GM18868 (cell line): ENCODE results near the gene OR2Y1.
"Not testable (repeated sequence)": the region's sequence is repeated elsewhere in the genome, so short reads cannot be mapped to it uniquely, and the experiment has no call there.

Experiments used
- ATAC-seq: cut with Tn5 transposase; IDR thresholded peaks from one replicate; pipeline ENCODE4 v1.9.1; 2021; ENCODE audit warnings: mild to moderate bottlenecking, moderate library complexity; ENCODE audit not compliant: unreplicated experiment

OR2Y1 gene, protein sequence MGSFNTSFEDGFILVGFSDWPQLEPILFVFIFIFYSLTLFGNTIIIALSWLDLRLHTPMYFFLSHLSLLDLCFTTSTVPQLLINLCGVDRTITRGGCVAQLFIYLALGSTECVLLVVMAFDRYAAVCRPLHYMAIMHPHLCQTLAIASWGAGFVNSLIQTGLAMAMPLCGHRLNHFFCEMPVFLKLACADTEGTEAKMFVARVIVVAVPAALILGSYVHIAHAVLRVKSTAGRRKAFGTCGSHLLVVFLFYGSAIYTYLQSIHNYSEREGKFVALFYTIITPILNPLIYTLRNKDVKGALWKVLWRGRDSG

DNA sequence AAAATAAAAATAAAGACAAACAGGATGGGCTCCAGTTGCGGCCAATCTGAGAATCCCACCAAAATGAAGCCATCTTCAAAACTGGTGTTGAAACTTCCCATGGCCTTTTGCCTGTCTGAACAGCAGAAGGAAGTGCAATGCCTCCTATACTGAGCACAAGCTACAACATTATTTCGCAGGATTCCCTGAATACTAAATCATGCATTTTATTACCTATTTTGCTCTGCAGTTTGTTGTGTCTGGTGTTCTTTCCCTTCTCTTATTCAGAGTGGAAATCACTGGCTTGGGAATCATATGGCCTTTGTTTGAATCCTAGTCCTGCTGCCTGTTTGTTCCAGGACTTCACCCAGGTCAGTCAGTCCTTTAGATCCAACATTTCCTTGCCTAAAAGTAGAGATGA, at the start of gene OR2Y1:
OR2Y1 (minus strand) TSS at position 101 of the 400 bp plus-strand sequence; CDS start at position 101, 0 bp downstream.
- ATAC-seq = no peak

DNA sequence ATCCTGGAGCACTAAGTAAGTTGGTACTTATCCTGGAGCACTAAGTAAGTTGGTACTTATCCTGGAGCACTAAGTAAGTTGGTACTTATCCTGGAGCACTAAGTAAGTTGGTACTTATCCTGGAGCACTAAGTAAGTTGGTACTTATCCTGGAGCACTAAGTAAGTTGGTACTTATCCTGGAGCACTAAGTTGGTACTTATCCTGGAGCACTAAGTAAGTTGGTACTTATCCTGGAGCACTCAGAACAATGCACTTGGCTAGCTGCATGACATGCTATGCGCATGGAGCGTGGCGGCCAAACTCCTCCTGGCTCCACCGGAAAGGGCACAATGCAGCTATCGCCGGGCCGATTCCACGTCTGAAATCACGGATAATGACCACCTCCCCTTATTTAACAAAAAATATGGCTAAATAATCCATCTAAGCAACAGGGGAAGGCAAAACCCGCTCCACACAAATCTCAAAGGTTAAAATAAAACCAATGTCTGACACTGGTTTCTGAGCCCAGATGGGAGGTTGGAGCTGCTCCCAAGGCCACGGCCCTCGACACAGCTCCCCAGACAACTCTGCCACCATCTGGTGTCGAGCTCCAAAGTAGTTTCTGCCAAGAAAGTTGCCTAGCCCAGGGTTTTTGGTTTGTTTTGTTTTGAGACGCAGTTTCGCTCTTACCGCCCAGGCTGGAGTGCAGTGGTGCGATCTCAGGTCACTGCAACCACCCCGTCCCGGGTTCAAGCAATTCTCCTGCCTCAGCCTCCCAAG, 49.0 kb upstream of the OR2Y1 start:
- not testable (repeated sequence) for ATAC-seq

DNA sequence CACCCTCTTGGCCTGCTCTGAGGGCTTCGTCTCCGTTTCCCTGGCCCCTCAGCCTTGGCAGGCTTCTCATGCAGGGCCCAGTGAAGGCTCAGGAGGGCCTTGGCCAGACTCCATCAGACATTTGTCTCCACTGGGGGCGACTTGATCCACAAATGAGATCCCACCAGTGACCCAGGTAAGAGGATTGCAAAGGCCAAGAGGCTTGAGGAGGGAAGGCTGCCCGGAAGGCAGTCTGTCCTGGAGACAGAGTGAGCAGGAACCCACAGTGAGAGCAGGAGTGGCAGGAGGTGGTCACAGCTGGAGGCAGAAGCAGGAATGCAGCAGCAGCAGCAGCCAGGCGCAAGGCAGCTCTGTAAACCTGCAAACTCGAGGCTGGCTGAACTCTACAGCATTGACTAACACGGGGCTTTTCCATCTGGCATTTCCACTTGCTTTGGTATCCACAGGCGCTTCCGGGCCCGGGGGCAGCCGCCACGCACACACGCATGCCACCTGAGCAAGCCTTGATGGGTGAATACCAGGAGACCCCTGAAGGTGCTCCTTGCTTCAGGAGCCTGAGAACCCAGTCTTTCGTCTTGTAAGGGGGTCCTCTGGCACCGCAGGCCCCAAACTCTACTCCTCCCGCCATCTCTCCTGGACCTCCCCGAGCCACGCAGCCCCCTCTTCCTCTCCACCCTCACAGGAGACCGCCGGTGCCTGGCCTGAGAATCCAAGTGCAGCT, 48.0 kb upstream of the OR2Y1 start:
- ATAC-seq = no peak

DNA sequence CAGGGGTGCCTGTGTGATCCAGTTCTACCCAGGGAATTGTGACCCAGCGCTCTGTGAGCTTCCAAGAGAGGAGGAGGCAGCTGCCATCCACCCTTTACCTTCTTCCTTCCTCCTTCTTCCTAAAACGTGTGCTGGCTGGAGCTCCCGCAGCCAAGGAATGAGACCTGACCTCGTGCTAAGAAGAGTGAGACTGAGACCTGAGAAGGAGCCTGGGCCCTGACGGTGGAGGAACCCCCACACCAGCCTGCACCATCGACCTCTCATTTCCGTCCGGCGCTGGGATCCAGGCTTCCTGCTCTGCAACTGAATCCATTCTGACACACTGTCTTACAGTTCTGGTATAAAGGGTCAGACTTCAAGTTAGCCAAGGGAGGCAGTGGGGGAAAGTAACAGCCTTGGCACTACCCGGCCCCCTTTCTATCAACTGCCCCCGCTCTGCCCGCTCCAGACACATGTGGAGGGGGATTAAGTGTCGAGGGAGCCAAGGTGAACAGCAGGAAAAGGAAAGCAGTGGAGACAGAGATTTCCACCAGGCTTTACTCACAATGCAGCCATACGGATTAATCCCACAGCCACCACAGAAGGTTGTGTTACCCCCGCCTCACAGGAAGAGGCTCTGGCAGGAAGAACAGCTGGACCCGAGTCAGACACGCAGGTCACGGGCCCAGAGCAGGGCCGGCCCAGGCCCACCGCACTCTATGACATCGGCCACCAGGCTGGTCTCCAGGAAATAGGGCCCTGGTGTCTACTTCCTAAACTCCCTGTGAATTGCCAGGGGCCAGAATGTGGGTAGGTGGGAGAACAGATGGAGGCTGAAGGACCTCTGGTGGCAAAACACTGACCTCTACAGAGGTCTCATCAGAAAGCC, 46.9 kb upstream of the OR2Y1 start:
- ATAC-seq = no peak

DNA sequence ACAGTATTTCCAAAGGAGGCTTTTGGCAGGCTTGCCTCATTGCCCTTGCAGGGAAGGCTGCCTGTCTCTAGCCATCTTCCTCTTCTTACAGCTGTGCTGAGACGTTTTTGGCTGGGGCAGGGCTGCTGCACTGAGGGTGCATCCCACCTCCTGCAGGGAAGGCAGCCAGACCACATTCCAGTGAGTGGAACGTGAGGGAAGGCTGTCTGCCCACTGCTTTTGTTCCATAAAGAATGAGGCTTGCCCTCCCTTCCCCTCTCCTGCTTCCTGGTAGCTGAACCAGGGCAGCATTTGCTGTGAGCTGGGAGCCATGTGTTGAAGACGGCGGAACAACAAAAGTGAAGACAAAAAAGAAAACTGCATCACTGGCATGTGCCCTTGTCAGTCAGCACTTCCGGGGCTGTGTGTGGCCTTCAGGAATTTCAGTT, 46.0 kb upstream of the OR2Y1 start:
- ATAC-seq = no peak

DNA sequence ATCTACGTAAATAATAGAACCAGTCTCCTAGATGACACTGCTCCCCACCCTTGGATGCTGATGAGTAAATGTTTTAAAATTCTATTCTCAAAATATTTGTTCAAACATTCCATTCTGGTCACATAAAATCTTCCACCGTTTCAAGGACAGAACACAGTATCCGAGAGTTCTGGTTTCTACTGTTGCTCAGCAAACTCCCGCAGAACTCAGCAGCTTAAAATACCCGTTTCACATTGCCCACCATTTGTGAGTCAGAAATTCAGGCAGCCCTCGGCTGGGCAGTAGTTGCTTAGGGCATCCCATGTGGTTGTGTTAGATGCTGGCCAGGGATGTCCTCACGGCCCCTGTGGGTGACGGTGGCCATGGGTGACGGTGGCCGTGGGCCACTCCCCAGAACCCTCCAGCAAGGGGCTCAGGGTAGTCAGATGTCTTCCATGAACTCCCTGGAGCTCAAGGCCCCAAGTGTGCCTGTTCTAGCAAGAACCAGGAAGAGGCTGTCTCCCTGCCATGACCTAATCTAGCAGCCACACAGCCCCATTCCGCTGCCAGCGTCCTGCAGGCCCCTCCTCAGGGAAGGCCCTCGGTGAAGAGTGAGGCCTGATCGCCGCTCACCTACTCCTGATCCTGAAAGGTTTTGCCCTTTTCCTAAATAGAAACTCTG, 45.4 kb upstream of the OR2Y1 start:
- no peak for ATAC-seq

DNA sequence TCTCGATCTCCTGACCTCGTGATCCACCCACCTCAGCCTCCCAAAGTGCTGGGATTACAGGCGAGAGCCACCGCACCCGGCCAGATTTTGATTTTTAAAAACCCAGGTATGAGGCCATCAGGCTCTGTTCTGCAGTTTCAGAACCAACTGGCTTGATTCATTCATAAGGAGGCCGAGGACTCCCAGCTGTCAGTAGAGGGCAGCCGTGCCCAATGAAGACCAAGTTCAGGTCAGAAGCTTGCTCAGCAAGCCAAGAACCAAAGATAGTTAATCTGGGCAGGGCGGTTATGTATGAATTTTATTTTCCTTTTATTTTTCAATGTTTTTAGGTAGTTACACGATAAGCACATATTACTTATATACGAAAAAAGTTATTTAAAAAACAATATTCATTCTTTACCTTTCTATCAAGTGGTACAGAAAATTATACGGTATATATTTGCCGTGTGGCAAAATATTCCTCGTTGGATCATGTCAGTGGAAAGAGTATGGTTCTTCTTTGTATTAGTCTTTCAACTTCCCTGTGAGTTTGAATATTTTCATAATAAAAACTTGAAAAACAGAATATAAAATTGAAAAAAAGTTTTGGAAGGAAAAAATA, 44.7 kb upstream of the OR2Y1 start:
- peak; percentile 53 for ATAC-seq

DNA sequence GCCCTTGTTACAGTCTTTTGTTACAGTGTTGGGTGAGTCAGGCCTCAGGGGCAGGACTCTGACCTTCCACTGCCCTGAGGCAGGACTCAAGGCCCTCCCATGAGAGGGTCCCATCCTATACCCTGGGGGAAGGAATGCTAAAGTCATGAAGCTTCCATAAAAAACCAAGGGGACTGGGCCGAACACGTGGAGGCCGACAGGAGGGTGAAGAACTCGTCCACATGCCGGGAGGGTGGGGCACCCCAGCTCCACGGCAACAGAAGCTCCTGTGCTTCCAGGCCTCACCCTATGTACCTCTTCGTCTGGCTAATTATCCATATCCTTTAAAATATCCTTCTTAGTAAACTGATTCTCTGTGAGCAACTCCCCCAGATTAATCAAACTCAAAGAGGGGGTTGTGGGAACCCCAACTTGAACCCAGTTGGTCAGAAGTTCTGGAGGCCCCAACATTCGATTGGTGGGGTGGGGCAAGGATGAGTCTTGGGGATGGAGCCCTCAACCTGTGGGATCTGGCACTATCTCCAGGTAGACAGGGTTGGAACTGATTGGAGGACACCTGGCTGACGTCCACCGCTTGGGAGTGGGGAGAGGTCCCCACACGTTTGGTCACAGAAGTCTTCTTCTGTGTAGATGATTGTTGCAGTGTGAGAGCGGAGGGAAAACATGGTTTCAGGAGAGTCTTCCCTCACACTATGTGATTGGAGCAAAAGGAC, 43.6 kb upstream of the OR2Y1 start:
- ATAC-seq = no peak

DNA sequence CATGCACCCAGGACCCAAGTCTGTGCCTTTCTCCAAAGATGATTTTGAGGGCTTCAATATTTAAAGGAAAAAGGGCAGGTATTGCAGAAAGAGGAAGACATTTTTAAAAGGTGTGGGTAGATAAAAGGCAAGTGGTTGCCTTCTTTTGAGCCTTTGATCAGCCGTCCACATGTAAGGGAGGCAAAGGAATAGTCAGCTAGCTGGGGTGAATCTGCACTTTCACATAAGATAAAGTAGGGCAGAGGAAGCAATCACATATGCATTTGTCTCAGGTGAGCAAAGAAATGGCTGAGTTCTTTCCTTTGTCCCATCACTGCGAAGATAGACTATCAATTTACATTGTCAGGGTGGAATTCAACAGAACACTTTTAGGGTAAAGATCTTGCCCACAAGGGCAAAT, 42.9 kb upstream of the OR2Y1 start:
- ATAC-seq = no peak

DNA sequence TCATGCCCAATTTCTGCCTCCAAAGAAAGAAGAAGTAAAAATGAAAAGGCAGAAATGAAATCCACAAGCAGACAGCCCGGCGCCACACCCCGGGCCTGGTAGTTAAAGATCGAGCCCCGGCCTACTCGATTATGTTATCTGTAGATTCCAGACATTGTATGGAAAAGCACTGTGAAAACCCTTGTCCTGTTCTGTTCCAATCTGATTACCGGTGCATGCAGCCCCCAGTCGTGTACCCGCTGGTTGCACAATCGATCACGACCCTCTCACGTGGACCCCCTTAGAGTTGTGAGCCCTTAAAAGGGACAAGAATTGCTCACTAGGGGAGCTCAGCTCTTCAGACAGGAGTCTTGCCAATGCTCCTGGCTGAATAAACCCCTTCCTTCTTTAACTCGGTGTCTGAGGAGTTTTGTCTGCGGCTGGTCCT, 42.1 kb upstream of the OR2Y1 start:
- not testable (repeated sequence) for ATAC-seq

DNA sequence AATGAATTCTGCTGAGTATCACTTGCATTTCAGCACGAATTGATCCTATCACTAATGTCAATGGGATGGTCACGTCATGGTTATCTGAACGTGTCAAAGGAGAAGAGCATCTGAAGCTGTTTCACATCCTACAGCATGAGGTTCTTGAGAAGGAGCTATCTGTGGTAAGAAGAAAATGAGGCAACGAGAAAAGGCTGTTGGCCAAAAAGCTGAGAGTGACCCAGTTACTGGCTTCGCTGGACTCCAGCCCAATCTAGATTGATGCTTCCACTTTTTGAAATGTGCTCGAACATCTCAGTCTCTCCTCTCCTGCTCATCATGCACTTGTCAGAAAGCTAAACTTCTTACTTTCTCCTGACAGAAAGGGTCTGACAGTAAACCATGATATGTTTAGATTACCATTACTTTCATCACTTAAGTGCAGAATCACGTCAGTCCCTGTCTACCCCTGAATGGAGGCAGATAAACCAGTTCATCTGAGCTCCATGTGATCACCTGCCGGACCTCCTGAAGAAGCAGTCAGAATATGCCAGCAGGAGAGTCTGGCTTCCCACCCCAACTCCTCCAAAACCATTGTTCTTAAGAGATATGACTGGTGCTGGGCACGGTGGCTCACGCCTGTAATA, 40.2 kb upstream of the OR2Y1 start:
- no peak for ATAC-seq

DNA sequence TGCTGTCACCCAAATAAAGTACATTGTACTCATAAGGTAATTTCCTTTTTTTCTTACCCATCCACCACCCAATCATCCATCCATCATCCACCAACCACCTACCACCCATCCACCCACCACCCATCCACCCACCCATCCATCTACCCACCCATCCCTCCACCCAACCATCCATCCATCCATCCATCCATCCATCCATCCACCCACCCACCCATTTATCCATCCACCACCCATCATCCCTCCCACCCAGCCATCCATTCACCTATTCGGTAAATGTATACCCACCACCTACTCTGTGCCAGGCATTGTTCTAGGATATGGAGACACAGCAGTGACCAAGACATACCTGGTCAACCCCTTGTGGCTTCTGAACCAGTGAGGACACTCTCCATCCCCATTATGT, 37.6 kb upstream of the OR2Y1 start:
- no peak for ATAC-seq

DNA sequence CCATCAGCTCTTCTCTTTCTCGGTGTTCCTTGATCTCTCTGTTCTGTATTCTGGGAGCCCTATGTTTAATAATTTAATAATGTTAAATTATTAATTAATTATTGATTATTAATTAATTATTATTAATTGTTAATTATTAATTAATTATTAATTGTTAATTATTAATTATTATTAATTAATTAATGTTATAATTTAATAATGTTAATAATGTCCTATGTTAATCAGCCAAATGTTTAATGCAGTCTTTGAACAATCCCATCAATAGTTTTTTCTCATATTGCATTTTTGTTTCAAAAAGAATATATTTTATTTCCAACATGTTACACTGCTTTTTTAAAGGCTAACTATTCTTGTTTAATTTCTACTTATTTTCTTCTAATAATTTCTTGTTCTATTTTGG, 36.5 kb upstream of the OR2Y1 start:
- ATAC-seq = no peak

DNA sequence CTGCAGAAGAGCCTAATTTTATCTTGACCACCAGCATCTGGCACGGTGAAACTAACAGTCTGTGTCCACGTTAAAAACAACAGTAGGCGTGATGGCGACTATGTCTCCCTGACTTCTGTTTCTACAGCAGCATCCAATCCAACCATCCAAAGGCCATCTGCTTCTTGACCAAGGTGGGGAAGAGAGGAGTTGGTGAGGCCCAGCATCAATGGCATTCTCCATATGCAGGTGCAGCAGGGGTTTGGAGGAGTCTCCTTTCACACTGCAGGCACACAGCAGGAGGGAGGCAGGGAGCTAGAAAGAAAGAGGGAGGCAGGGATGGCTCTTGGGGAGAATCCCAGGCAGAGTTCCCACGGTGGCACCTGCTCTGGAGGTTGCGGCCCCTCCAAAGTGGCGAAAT, 35.8 kb upstream of the OR2Y1 start:
- no peak for ATAC-seq

DNA sequence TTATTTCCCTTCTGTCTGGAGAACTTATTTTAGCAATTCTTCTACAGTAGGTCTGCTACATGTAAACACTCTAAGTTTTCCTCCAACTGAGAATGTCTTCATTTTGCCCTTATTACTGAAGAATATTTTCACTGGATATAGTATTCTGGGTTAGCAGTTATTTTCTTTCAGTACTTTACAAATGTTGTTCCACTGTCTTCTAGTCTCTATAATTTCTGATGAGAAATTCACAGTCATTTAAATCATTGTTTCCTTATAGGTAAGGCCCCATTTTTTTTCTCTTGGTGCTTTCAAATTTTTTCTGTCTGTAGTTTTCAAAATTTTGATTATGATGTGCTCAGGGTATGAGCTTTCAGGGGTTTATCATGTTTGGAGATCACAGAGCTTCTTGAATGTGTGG, 32.0 kb upstream of the OR2Y1 start:
- ATAC-seq = no peak

DNA sequence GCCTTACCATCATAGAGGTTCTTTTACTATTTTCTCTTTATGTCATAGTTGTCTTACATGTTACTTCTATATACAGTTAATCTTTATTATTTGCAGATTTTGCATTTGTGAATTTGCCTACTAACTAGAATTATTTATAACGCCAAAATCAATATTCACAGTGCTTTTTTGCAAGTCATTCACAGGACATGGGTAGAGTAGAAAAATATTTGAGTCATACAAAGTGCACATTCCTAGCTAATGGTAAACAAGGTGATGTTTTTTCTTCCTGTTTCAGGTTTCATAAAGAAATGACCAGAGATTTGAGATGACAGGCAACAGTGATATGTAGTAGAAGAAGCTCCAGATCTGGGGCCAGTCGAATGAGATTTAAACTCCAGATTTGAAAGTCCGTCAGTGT, 30.0 kb upstream of the OR2Y1 start:
- no peak for ATAC-seq

DNA sequence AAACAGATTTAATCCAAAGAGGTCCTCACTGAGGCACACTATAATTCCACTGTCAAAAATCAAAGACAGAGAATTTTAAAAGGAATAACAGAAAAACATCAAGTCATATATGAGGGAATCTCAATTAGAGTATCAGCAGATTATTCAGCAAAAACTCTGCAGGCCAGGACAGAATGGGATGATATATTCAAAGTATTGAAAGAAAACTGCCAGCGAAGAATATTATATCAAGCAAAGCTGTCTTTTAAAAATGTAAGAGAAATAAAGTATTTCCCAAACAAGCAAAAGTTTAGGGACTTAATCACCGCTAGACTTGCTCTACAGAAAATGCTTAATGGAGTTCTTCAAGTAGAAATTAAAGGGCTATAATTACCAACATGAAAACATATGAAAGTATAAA, 15.7 kb upstream of the OR2Y1 start:
- no peak for ATAC-seq

DNA sequence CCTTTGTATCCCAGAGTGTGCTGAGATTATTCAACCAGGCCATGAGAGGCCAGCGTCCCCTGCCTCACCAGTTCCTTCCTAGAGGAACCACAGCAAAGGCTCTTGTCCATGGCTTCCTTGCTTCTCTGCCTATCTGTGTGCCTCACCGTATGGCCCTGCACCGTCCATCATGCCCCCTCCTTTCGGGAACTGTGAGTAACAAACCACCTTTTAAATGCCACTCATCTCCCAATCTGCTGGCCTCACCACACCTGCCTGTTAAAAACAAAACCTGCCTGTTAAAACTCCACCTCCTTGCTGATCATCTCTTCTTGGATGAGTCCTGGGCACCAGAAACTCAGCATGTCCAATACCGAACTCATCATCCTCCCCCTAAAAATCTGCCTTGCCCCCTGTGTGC, 4.4 kb upstream of the OR2Y1 start:
- ATAC-seq = no peak

DNA sequence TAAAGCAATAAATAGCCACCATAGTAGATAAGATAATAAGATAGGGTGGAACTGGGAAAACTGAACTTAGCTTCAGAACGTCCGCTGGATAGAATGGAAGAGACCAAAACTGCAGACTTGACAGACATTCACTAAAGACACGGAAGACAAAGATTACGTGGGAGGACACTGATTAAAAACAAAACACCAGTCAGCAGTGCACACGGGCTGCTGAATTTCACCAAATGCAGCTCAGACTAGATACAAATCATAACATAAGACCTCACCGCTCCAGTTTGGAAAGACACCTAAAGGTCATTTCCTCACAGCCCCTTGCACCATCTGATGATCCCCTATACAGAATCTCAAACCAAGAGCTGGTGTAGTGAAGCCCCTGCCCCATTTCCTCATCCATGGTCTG, 2.9 kb upstream of the OR2Y1 start:
- ATAC-seq = no peak
